Psoas muscle (tissue), 8 donors: Measurements from ENCODE around the gene ME1. TPM values are rescaled to one million over a fixed set of nuclear protein-coding genes. Genes with fewer than 3 reads are reported as not detected.
"Not testable (repeated sequence)": the region's sequence is repeated elsewhere in the genome, so short reads cannot be mapped to it uniquely, and the experiment has no call there.

ENCODE experiments used
- ATAC-seq, 4 donors: fragments of 200-7000 bp; cut with Tn5 transposase; one replicate each; pipeline ENCODE4 v1.9.1; 2020; ENCODE audit warnings: moderate library complexity in 3 of 4, mild to moderate bottlenecking in 2 of 4
- DNase-seq, 2 donors: peaks; one replicate each; pipeline ENCODE4 v3.0.0-alpha.2; 2020
- H3K27ac ChIP-seq: fragments of 200-600 bp; one replicate; pipeline ENCODE4 v1.8.0; 2022
- H3K27me3 ChIP-seq, 3 donors: fragments of 200-600 bp in 1 of 3; one replicate each; pipeline versions ENCODE4 v1.6.1 to v1.8.0; 2013 to 2022; ENCODE audit warnings: low read length in 2 of 3, mild to moderate bottlenecking in 2 of 3, moderate library complexity in 1 of 3; ENCODE audit not compliant: insufficient read depth in 3 of 3
- H3K36me3 ChIP-seq, 2 donors: fragments of 200-600 bp in 1 of 2; one replicate each; pipeline versions ENCODE4 v1.6.1 to v1.8.0; 2013 to 2022; ENCODE audit warnings: low read depth in 1 of 2, mild to moderate bottlenecking in 1 of 2, moderate library complexity in 1 of 2; ENCODE audit not compliant: insufficient read depth in 1 of 2
- H3K4me1 ChIP-seq: fragments of 200-600 bp; one replicate; pipeline ENCODE4 v1.8.0; 2022
- H3K4me3 ChIP-seq: fragments of 200-600 bp; one replicate; pipeline ENCODE4 v1.8.0; 2022; ENCODE audit warnings: mild to moderate bottlenecking
- H3K9me3 ChIP-seq: fragments of 200-600 bp; one replicate; pipeline ENCODE4 v1.8.0; 2022
- WGBS, 3 donors: extraction: QIAGEN DNeasy Blood & Tissue Kit; methylation state at CpG; one replicate each; pipeline versions ENCODE4 v1.1.6 to v1.1.7; 2013; 5-methylcytosine and 5-hydroxymethylcytosine counted together
- intact Hi-C, 2 donors: fragments of 100-400 bp; cut with DNase I; formaldehyde crosslinking; loops; one replicate each; pipeline versions ENCODE4 v1.11.0 to v1.14.2; 2022
- polyA plus RNA-seq, 3 donors: library from polyadenylated mRNA; stranded (reverse); fragments of 200-250 nt; gene quantifications; one replicate each; pipeline ENCODE4 v1.2.3, GENCODE V29; 2013
- total RNA-seq, 4 donors: library from RNA; stranded (reverse); fragmentation: NEBNext Ultra II Directional in 2 of 4; extraction: Animal tissue kit (Norgen Biotek cat#: 25700) in 2 of 4; gene quantifications; one replicate each; pipeline versions ENCODE4 v1.2.1 to v1.2.4, GENCODE V29; 2021 to 2023
- TF ChIP-seq, protein P1 (sequence below): fragments of 200-600 bp; IDR thresholded peaks from one replicate; pipeline ENCODE4 v1.8.0; 2022; ENCODE audit warnings: antibody characterized with exemption
- donor health status: healthy with polysubstance abuse.
- donor health status: DM: no; HTN: no; CAD: no; lungs with moderate emphysema.
- donor health status: Bipolar disorder and iron deficiency.
- donor health status: healthy.
- donor health status: DM: yes; HTN: yes; CAD: no.
- donor health status: DM: no; HTN: no; CAD: no.
- donor health status: DM: no; HTN: no; CAD: no.
- donor health status: DM: yes; HTN: yes; CAD: no.

ME1 gene
- total and polyA plus RNA-seq, 7 donors = 13.5 to 52.2 (median 33.2) TPM

DNA sequence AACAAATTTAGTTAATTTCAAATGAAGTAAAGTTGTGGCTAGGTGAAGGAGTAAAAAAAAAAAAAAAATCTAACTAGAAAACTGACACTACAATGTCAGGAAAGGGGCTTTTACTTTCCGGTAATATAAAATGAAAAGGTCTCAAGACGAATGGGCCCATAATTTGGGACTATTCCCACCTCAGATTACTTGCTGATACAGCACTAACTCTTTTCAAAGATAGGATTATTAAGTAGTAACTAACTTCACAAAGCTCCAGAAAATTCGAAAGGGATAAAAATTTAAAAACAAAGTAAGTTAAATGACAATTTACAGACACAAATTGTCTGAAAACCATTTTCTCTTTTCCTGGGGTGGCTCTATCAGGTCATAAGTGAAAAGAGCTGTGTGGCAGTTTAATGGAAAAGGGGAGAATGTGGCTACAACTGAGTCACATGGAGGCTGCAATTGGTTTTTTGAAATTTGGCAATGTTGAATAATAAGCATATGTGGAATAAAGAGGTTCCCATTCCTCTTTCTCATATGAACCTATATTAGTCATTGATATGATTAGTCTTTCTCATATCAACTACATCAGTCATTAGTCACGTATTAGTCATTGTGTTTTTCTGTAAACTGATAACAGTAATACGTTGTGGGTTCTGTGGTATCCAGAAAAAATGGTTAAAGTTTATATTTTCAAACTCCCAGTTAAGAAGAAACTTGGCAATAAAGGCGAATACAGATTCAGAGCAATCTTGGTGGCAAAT is 159.7 kb downstream of the ME1 start:
- TF ChIP-seq, protein P1, sequence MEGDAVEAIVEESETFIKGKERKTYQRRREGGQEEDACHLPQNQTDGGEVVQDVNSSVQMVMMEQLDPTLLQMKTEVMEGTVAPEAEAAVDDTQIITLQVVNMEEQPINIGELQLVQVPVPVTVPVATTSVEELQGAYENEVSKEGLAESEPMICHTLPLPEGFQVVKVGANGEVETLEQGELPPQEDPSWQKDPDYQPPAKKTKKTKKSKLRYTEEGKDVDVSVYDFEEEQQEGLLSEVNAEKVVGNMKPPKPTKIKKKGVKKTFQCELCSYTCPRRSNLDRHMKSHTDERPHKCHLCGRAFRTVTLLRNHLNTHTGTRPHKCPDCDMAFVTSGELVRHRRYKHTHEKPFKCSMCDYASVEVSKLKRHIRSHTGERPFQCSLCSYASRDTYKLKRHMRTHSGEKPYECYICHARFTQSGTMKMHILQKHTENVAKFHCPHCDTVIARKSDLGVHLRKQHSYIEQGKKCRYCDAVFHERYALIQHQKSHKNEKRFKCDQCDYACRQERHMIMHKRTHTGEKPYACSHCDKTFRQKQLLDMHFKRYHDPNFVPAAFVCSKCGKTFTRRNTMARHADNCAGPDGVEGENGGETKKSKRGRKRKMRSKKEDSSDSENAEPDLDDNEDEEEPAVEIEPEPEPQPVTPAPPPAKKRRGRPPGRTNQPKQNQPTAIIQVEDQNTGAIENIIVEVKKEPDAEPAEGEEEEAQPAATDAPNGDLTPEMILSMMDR = no peak
- Histone ChIP-seq H3K9me3 (no peaks in the 10 kb centered on the region), H3K4me3 (no peak overlapping the region), H3K27me3 (no peaks in the 10 kb centered on the region), H3K4me1 (peaks cover 3% of the 10 kb centered on the region), H3K36me3 (no peaks in the 10 kb centered on the region), H3K27ac (no peak overlapping the region)
- ATAC-seq (no peak), DNase-seq (no peak)
- WGBS, 3 donors = 76 to 80% (median 78%) methylated on average over 6 of the region's 6 CpGs
- intact Hi-C loops = no loop called here

GRCh38 chr6:83265384-83265783 is 165.5 kb downstream of the ME1 start:
- Histone ChIP-seq H3K4me1 (peaks cover 1% of the 10 kb centered on the region), H3K27me3 (no peaks in the 10 kb centered on the region), H3K36me3 (no peaks in the 10 kb centered on the region), H3K4me3 (no peak overlapping the region), H3K9me3 (no peaks in the 10 kb centered on the region), H3K27ac (no peak overlapping the region)
- TF ChIP-seq, protein P1 = no peak
- intact Hi-C loops = no loop called here
- ATAC-seq = no peak
- no peak for DNase-seq
- WGBS, 3 donors = 84 to 93% (median 92%) methylated on average over 2 of the region's 2 CpGs

DNA sequence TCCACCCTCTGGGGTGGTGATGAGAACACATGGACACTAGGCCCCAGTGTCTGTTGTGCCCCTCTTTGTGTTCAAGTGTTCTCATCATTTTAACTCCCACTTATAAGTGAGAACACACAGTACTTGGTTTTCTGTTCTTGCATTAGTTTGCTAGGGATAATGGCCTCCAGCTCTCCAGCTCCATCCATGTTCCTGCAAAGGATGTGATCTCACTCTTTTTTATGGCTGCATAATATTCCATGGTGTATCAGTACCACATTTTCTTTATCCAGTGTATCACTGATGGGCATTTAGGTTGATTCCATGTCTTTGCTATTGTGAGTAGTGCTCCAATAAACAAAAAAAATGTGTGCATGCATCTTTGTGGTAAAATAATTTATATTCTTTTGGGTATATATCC is 170.3 kb downstream of the ME1 start:
- no peak overlapping the region for H3K4me3 ChIP-seq
- H3K9me3 ChIP-seq = no peaks in the 10 kb centered on the region
- ATAC-seq = no peak
- H3K4me1 ChIP-seq = no peaks in the 10 kb centered on the region
- no peak for DNase-seq
- H3K27me3 ChIP-seq = no peaks in the 10 kb centered on the region
- H3K36me3 ChIP-seq = no peaks in the 10 kb centered on the region
- H3K27ac ChIP-seq = no peak overlapping the region
- TF ChIP-seq, protein P1 = no peak
- intact Hi-C loops = no loop called here

- Histone ChIP-seq H3K36me3 (no peaks in the 10 kb centered on the region), H3K9me3 (no peaks in the 10 kb centered on the region), H3K27ac (no peak overlapping the region), H3K4me1 (no peaks in the 10 kb centered on the region), H3K27me3 (no peaks in the 10 kb centered on the region), H3K4me3 (no peak overlapping the region)
- TF ChIP-seq, protein P1 = no peak
- intact Hi-C loops = no loop called here
- peak; percentile 42 to 50 (median 48) for ATAC-seq
- DNase-seq = no peak
- WGBS, 3 donors = 20 to 54% (median 23%) methylated on average over 1 of the region's 1 CpG
Measured at GRCh38 chr6:83258517-83258916, 172.3 kb downstream of the ME1 start.

- DNase-seq = no peak
- no peaks in the 10 kb centered on the region for H3K27me3 ChIP-seq
- peaks cover 0 to 7% of the 10 kb centered on the region in 2 donors for H3K36me3 ChIP-seq
- no peak overlapping the region for H3K4me3 ChIP-seq
- no peak for ATAC-seq
- intact Hi-C loops = no loop called here
- WGBS, 3 donors = 79 to 88% (median 82%) methylated on average over 3 of the region's 3 CpGs
- TF ChIP-seq, protein P1 = no peak
- H3K9me3 ChIP-seq = no peaks in the 10 kb centered on the region
- no peaks in the 10 kb centered on the region for H3K4me1 ChIP-seq
- no peak overlapping the region for H3K27ac ChIP-seq
Measured at GRCh38 chr6:83257791-83258190, 173.1 kb downstream of the ME1 start.

- DNase-seq, H3K27ac ChIP-seq, intact Hi-C loops, H3K27me3 ChIP-seq, ATAC-seq, H3K9me3 ChIP-seq, H3K4me3 ChIP-seq, H3K4me1 ChIP-seq: not testable (repeated sequence)
- 92 to 97% (median 96%) methylated on average over 3 of the region's 3 CpGs for WGBS, 3 donors
- peaks cover 0 to 18% of the 10 kb centered on the region in 2 donors for H3K36me3 ChIP-seq
Measured at GRCh38 chr6:83256719-83257118, 174.1 kb downstream of the ME1 start.
